NCI-H2107 treated with DMSO at 0.1 percent for 48 hours (cell line): Measurements from ENCODE around the gene NSMF.
"Not testable (repeated sequence)": the region's sequence is repeated elsewhere in the genome, so short reads cannot be mapped to it uniquely, and the experiment has no call there.

Source experiments
- DNase-seq: peaks from one replicate; lab custom pipeline; 2025; ENCODE audit not compliant: unreplicated experiment; lab: John Stamatoyannopoulos, UW

NSMF gene

DNA sequence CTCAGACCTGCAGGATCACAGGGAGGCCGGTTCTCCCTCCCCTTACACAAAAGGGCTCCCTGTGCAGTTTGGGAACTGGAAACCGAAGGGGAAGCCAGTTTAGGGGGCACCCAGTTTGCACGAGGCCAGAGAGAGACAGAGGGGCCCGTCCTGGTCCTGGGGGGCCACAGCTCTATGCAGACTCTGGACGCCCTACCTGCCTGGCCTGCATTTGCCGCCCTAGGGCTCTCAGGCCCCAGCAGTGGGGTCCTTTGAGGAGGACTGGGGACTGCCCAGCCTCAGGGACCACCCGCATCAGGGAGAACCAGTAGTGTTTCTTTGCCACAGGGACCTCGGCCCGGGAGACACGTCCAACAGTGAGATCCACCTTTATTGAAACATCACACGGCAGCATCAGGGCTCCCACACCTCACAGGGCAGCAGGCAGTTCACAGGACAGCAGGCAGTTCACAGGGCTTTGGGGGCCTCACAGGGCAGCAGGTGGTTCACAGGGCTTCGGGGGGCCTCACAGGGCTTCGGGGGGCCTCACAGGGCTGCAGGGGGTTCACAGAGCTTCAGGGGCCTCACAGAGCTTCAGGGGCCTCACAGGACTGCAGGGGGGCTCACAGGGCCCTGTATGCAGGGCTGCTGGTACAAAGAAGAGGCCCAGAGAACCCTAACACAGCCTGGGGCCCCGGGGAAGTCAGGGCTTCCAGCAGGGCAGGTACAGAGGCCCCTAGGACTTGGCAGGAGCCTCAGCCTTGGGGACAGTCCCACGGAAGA lies 648 bp upstream of the NSMF start:
- DNase-seq: no peak

DNA sequence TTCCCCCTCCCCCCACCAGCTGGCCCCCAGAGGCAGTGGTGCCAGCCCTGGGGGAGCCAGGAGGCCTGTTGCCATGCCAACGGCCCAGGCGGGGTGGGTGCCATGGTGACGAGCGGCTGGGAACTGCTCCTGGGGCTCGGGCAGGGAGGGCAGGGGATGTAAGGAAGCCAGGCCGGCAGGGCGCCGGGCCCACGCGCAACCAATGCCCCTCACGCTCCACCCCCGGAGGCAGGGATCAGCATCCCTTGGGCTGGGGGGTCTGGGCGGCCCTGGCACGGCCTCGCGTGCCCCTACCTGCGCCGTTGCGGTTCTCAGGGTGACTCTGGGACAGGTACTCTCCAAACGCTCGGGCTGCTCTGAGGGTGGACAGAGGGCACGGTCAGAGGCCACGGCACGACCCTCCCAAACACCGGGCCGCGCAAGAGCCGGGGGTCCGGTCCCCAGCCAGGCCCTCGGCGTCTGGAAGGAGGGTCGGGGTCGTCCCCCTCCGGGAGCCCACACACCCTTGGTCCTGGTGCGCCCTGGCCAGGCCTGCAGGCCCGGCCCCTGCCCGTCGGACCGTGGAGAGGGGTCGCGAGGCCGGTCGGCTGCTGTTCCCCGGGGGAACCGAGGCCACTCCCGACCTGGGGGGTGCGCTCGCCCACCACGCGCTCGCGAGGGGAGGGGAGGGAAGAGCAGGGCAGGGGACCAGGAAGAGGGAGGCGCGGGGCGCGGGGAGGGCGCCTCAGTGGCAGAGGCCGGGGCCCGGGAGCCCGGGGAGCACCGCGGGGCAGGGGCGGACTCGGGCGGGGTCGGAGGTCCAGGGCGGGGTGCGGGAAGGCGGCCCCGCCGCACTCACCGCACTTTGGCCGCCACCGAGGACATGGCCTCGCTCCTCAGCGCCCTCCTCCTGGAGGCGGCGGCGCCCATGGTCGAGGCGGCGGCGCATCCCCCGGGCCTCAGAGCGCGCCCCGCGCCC lies 661 bp downstream of the NSMF start:
- no peak for DNase-seq

DNA sequence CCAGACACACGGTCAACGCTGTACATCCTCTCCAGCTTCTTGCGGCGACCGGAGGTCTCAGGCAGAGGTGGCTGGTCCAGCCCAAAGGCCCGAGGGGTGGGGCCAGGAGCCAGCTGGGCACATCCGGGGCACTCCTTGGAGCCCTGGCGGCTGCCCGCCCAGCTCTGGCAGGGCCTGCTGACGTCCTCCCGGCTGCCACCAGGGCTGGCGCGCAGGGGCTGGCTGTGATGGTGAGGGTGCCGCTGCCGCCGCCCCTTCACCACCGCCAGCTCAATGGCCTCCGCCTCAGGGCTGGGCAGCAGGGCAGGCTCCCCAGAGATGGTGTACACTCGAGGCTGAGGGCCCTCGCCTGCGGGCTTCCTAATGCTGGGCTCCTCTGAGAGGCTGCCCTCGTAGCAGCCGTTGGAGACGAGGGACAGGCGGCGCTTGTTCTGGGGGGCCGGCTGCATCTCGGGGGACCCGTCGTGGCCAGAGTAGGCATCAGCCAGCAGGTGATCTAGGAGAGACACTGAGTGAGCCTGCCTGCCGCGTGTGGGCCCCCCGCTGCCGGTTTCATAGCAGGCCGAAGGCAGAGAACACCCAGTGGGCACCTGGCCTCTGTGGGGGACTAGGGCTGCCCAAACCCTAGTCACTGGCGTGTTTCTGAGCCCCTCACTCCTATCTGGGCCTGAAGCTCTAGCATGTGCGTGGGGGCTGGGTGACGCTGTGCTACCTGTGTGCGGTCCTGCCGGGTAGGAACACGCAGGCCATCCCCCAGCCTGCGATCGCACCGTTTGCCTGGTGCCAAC lies 1.5 kb downstream of the NSMF start:
- no peak for DNase-seq

DNA sequence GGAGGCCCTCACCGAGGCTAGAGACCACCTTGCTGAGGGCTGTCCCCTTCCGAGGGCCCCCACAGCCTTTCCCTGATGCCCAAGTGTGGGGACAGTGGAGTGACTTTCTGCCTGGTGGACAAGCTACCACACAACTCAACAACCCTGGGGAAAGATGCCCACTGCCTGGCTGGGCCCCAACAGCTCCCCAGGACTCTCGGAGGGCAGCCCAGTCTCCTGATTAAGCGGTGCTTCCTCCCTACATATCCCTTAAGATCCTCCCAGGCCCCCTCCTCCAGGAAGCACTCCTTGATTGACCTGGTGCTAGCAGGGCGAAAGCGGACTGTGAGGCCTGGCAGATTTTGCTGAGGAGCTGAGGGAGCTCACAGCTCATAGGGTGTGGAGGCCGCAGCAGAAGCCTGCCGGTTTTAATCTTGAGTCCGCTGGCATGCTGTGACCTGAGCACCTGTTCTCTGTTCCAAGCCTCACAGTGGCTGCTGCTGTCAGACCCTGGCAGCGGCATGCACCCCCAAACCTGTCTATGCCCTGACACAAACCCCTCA lies 2.2 kb downstream of the NSMF start:
- DNase-seq: no peak

DNA sequence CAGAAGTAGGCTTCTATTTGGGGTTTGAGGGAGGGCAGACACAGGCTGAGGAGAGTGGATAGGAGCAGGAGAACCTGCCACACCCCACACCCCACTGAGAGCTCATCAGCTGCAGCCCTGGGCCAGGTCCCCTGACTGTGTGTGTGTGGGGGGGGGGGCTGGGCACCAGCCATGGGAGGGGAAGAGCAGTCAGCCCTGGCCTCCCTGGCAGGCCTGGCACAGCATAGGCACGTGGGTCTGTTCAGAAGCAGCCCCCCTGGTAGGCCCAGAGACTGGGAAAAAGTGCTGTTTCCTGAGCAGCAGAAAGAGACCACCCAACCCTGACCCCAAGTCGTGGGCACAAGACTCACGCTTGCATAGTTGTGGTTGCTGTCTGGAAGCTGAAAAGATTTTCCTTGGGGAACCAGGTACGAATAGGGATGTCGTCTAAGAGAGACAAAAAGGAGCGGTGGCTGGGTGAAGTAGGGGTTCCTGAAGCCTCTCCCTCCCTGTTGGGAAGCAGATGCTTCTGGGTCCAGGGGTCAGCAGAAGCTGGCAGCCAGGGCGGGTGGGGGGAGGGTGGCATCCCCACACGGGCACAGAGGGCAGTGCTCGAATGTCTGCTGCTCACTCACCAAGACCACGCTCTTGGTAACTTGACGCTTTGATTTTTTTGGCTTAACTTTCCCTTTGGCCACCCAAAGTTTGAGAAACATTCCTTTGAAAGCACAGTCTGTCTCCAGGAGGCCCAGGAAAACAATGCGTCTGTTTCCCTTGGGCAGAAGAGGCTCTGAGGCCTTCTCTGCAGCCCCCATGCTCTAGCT lies 2.9 kb downstream of the NSMF start:
- no peak for DNase-seq

DNA sequence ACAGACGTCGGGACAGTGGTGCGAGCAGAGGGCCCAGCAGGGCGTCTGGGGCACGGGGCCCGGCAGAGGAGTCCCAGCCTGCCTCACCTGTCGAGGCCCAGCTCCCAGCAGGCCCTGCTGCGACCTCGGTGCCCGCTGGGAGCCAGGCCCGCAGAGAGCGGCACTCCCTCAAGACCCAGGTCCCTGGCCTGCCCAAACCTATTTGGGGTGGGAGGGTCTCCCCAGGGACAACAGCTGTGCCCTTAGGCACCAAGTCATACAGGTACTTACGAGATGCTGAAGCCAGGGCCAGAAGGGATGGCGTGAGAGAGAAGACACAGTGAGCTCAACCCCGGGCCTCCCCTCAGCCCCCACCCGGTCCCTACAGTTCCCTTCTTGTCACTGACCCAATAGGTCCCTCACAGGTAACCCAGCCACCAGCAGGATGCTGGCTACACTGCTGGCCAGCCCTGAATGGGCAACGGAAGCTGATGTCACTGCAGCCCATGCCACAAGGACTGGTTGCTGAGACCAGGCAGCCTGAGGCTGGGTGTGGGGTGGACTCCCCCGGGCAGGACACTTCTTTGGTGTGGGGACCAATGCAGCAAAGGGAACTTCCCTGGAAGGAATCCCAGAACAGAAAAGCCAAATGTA lies 3.7 kb downstream of the NSMF start:
- DNase-seq: no peak

DNA sequence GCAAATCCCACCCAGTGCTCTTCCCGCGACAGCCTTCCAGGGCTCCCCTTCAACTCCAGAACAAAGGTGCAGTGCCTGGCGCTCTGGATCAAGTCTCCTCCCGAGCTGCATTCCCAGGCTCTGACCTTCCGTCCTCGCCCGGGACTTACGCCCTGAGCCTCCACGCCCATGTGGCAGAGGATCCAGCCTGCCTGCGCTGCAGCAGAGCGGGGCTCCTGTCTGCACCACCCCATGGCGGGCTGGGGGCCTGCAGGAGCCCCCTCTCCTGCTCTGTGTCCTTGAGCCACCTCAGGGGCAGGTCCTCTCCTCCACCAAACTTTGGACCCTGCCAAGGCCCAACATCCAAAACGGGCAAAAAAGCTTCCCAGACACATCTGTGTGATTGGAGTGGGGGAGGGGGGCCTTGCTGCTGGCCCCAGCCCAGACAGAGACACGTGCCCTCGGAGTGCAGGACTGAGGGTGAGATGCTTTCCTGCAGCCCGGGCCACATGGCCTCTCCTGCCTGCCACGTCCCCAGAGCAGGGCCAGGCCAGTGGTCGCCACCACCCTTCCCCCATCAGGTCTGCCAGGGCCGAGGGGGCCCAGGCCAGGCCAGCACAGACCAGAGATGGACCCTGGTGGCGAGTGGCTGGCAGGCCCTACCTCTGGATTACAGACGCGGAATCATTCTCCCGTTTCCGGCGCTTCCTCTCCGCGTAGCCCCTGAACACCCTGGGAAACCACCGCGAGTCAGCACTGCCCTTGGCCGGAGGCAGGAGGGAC lies 4.4 kb downstream of the NSMF start:
- DNase-seq: no peak

DNA sequence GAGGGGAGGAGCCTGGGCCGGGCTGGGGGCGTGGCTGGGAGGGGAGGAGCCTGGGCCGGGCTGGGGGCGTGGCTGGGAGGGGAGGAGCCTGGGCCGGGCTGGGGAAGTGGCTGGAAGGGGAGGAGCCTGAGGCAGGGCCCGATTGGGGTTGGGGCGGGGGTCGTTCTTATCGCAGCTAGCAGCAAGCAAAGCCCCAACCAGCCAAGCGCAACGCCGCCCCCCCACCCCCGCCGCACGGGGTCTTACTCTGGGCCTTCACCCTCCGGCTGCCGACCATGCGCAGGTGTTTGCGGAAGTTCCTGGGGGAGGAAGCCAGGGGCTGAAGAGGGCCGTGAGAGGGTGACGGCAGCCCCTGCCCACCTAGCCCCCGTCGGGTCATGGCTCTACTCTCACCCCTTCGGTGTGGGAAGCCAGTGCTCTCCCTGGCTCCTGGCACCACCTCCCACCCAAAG lies 5.0 kb downstream of the NSMF start:
- no peak for DNase-seq

DNA sequence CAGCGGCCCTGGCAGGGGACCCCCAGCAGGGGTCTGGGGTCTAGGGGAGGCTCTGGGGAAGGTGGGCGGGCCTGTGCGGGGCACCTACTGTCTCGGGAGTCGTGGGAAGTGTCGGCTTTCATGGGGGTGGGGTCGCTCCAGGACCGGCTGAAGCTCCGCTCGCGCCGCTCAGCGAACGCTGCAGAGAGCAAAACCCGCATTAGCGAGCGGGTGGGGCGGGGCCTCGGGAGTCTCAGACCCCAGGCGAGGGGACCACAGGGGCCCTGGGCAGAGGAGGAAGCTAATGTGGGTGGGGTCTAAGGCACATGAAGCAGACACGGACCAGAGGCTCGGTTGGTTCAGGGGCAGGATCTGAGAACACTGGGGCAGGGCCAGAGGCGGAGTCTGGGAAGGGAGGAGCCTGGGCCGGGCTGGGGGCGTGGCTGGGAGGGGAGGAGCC lies 5.5 kb downstream of the NSMF start:
- DNase-seq: no peak

DNA sequence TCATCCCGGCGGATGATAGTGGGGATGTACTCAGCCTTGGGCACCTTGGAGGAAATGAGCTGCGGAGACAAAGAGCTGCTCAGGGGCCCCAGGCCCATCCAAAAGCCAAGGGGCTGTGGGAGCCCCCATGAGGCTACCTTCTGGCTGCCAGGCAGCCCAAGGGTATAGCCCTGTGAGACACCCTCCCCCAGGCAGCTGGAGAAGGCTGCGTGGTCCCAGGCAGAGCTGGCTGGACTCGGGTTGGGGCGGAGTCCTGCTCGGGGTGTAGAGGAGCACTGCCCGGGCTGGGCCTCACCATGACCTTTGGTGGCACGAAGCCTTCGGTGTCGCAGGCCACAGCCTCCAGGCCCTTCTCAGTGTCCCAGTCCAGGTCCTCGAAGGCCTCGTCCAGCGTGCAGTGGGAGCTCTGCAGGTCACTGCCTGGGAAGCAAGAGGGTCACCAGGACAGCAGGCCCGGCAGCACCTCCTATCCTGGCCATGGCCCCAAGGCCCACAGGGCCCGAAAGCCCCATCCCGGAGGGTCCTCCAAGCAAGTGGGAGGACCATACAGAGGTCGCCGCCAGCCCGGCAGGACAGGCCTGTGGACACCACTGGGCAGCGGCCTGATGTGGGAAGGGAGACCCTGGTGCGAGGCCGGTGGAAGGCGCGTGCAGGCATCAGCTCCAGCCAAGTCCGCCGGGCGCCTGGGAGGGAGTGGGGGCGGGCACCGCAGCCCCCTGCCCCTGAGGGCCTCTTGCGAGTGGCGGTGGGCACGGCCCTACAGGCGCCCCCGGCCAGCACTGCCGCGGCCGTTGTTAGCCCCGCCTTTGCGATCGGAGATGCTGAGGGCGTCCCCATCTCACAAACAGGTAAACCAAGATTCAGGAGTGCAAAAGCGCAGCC lies 6.1 kb downstream of the NSMF start:
- no peak for DNase-seq

DNA sequence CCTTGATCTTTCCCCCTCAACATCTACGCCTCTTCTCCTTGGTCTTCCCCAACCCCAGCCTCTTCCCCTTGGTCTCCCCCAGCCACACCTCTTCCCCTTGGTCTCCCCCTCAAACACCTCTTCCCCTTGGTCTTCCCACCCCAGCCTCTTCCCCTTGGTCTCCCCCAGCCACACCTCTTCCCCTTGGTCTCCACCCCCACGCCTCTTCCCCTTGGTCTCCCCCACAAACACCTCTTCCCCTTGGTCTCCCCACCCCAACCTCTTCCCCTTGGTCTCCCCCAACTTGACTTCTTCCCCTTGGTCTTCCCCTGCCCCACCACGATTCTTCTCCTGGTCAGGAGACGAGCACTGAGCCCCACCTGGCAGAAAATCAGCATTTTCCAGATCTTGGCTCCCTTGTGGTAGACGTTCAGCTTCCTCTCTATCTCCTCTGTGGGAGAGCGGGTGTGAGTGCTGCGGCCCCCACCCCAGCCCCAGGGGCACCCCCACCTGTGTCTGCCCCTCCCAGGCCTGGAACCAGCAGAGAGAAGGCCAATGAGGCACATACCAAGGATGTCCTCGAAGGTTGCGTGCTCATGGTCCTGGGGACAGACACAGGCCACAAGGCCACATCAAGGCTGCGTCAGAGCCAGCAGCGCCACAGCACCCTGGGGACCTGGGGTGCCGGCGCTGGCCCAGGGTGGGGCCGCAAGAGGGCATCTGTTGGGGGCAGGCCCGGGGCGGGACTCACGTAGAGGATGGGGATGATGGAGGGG lies 7.0 kb downstream of the NSMF start:
- no peak for DNase-seq

DNA sequence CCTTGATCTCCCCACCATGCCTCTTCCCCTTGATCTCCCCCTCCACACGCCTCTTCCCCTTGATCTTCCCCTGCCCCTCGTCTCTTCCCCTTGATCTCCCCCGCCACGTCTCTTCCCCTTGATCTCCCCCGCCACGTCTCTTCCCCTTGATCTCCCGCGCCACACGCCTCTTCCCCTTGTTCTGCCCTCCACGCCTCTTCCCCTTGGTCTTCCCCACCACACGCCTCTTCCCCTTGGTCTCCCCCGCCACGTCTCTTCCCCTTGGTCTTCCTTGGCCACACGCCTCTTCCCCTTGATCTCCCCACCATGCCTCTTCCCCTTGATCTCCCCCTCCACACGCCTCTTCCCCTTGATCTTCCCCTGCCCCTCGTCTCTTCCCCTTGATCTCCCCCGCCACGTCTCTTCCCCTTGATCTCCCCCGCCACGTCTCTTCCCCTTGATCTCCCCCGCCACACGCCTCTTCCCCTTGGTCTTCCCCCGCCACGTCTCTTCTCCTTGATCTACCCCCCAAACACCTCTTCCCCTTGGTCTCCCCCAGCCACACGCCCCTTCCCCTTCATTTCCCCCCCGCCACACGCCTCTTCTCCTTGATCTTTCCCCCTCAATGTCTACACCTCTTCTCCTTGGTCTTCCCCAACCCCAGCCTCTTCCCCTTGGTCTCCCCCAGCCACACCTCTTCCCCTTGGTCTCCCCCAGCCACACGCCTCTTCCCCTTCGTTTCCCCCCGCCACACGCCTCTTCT lies 7.7 kb downstream of the NSMF start:
- not testable (repeated sequence) for DNase-seq

DNA sequence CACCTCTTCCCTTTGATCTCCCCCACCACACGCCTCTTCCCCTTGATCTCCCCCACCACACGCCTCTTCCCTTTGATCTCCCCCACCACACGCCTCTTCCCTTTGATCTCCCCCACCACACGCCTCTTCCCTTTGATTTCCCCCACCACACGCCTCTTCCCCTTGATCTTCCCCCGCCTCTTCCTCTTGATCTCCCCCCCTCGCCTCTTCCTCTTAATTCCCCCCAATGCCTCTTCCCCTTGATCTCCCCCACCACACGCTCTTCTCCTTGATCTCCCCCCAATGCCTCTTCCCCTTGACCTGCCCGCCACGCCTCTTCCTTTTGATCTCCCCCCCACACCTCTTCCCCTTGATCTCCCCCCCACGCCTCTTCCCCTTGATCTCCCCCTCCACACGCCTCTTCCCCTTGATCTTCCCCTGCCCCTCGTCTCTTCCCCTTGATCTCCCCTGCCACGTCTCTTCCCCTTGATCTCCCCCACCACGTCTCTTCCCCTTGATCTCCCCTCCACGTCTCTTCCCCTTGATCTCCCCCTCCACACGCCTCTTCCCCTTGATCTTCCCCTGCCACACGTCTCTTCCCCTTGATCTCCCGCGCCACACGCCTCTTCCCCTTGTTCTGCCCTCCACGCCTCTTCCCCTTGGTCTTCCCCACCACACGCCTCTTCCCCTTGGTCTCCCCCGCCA lies 8.5 kb downstream of the NSMF start:
- DNase-seq: not testable (repeated sequence)

DNA sequence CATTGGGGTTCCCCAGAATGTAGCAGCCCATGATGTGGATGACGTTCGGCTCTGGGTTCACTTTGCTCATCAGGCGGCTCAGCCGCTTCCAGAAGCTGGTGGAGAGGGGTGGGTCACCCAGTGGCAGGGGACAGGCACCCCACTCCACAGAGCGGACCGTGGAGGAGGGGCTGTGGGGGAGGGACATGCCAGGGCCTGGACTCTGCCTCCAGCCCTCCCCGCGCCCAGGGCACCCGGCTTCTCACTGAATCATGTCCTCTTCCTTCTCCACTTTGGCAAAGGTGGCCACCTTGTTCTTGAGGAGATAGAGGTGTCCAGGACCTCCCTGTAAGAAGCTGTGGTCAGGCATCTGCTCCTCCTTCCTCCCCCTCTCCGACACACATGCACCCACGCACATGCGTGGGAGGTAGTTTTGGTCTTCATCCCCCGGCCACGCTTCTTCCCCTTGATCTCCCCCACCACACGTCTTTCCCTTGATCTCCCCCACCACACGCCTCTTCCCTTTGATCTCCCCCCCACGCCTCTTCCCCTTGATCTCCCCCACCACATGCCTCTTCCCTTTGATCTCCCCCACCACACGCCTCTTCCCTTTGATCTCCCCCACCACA lies 9.1 kb downstream of the NSMF start:
- DNase-seq: no peak

DNA sequence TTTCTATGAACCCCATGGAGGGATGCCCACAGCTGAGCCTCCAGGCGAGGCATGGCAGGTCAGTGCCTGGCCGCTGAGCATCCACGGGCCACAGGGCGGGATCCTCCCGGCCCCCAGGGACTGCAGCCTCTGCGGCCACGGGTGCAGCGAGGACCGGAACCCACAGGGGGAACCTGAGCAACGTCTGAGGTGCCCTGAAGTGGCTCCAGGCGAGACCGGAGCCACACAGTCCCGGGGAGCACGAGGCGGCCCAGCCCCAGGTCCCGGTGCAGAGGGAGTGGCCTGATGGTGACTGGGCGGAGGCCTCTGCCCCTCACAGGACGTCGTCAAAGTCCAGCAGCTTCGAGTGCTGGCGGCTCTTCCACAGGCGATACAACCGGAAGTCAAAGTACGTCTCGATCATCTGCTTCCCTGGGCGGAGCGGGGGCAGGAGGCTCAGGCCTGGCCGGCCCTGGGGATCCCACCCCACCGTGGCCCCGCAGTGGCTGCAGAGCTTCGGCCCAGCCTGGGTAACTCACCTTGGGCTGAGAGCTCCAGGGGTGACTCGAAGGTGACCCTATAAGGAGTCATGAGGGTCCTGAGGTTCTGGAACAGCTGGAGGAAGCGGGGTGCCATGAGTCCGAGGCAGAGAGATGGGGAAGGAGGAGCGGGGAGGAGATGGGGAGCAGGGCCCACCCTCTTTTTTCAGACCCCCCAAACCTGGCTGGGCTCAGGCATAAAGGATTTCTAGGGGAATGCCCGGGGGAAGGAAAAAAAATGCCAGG lies 9.9 kb downstream of the NSMF start:
- no peak for DNase-seq
